Neuronal stem cell (in vitro differentiated cells): ENCODE measurements around the gene CORO1C.

Experiments
- DNase-seq: peaks from one replicate; pipeline ENCODE4 v3.0.0-alpha.2; 2013; ENCODE audit warnings: low spot score
- H2AFZ ChIP-seq: one replicate; pipeline ENCODE4 v1.6.1; 2013; ENCODE audit warnings: mild to moderate bottlenecking, low read length, inconsistent platforms
- H2AK5ac ChIP-seq: 2 replicates; pipeline ENCODE4 v1.6.1; 2013; ENCODE audit warnings: low read depth, mild to moderate bottlenecking, inconsistent platforms, low read length, moderate library complexity, mixed read lengths
- H2BK120ac ChIP-seq: 2 replicates; pipeline ENCODE4 v1.6.1; 2013; ENCODE audit warnings: low read depth, mild to moderate bottlenecking, inconsistent platforms, low read length, moderate library complexity, mixed read lengths
- H2BK12ac ChIP-seq: one replicate; pipeline ENCODE4 v1.6.1; 2013; ENCODE audit warnings: low read length, inconsistent platforms
- H2BK15ac ChIP-seq: 2 replicates; pipeline ENCODE4 v1.6.1; 2013; ENCODE audit warnings: mild to moderate bottlenecking, low read length, inconsistent platforms, mixed read lengths
- H2BK5ac ChIP-seq: one replicate; pipeline ENCODE4 v1.6.1; 2013; ENCODE audit warnings: inconsistent platforms, mild to moderate bottlenecking, low read length, moderate library complexity
- H3K14ac ChIP-seq: one replicate; pipeline ENCODE4 v1.6.1; 2013; ENCODE audit warnings: low read length, inconsistent platforms
- H3K18ac ChIP-seq: 2 replicates; pipeline ENCODE4 v1.6.1; 2013; ENCODE audit warnings: low read length, inconsistent platforms
- H3K23ac ChIP-seq: 2 replicates; pipeline ENCODE4 v1.6.1; 2013; ENCODE audit warnings: low read depth, mild to moderate bottlenecking, mixed read lengths, low read length, inconsistent platforms; ENCODE audit not compliant: poor library complexity
- H3K27ac ChIP-seq: replicated peaks from 3 replicates; pipeline ENCODE4 v1.5.1; 2013; ENCODE audit warnings: low read length, inconsistent platforms
- H3K27me3 ChIP-seq, 3 experiments: 2 replicates each; pipeline ENCODE4 v1.6.1; 2013; ENCODE audit warnings: low read length in 3 of 3, mild to moderate bottlenecking in 2 of 3, inconsistent platforms in 1 of 3, low read depth in 1 of 3, mixed read lengths in 1 of 3, moderate library complexity in 1 of 3; ENCODE audit not compliant: control insufficient read depth in 3 of 3, insufficient read depth in 3 of 3
- H3K36me3 ChIP-seq, 2 donors: replicated peaks in 1 of 2; 2 replicates each; pipeline ENCODE4 v1.6.1; 2013; ENCODE audit warnings: low read length in 2 of 2; ENCODE audit not compliant: control insufficient read depth in 2 of 2, insufficient read depth in 2 of 2
- H3K4ac ChIP-seq: 2 replicates; pipeline ENCODE4 v1.6.1; 2013; ENCODE audit warnings: inconsistent platforms, mild to moderate bottlenecking, low read length, moderate library complexity
- H3K4me1 ChIP-seq, 2 donors: 1 replicate in 1 of 2; 2 replicates in 1 of 2; pipeline ENCODE4 v1.6.1; 2013; ENCODE audit warnings: low read length in 2 of 2, low read depth in 1 of 2; ENCODE audit not compliant: control insufficient read depth in 2 of 2, insufficient read depth in 1 of 2
- H3K4me2 ChIP-seq: one replicate; pipeline ENCODE4 v1.6.1; 2013; ENCODE audit warnings: mild to moderate bottlenecking, low read length, inconsistent platforms; ENCODE audit not compliant: insufficient read depth, poor library complexity, severe bottlenecking
- H3K4me3 ChIP-seq, 2 donors: 2 replicates each; pipeline ENCODE4 v1.5.1; 2013; ENCODE audit warnings: low read length in 2 of 2, mild to moderate bottlenecking in 2 of 2, inconsistent platforms in 1 of 2, moderate library complexity in 1 of 2
- H3K79me1 ChIP-seq: one replicate; pipeline ENCODE4 v1.6.1; 2013; ENCODE audit warnings: low read depth, mild to moderate bottlenecking, inconsistent platforms, low read length, moderate library complexity
- H3K9ac ChIP-seq: one replicate; pipeline ENCODE4 v1.6.1; 2013; ENCODE audit warnings: mild to moderate bottlenecking, low read depth, low read length, inconsistent platforms; ENCODE audit not compliant: poor library complexity
- H3K9me3 ChIP-seq, 2 donors: replicated peaks in 1 of 2; 2 replicates each; pipeline versions ENCODE3 to v1.6.1; 2013; ENCODE audit warnings: low read length in 2 of 2, mild to moderate bottlenecking in 2 of 2, inconsistent platforms in 1 of 2, low read depth in 1 of 2, mixed read lengths in 1 of 2, moderate library complexity in 1 of 2; ENCODE audit not compliant: control insufficient read depth in 2 of 2, insufficient read depth in 1 of 2
- H4K8ac ChIP-seq: one replicate; pipeline ENCODE4 v1.6.1; 2013; ENCODE audit warnings: low read depth, mild to moderate bottlenecking, inconsistent platforms, low read length, moderate library complexity
- H4K91ac ChIP-seq: one replicate; pipeline ENCODE4 v1.6.1; 2013; ENCODE audit warnings: low read length, low read depth, mild to moderate bottlenecking, inconsistent platforms; ENCODE audit not compliant: poor library complexity
- WGBS, 2 donors: extraction: QIAGEN DNeasy Blood & Tissue Kit; methylation state at CpG; one replicate each; pipeline ENCODE4 v1.1.7; 2013; ENCODE audit warnings: missing lambda C conversion rate in 2 of 2, mixed read lengths in 1 of 2; ENCODE audit not compliant: insufficient read length in 2 of 2, insufficient replicate concordance in 1 of 2; ENCODE audit errors: extremely low coverage in 2 of 2; 5-methylcytosine and 5-hydroxymethylcytosine counted together

The CORO1C gene

DNA sequence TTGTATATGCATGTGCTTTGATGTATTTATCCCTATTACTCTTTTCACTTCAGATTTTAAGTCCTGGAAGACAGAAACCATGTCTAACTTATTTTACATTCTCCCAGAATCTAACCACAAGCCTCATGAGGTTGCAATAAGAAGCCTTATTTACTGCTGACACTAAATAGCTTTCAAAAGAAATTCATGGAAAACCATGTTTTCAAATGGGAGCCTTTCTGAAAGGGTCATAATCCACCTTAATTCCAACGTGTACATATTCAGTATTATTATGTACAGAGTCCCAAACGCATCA, 34.4 kb downstream of the CORO1C start:
- Histone ChIP-seq H4K91ac (no peak overlapping the region), H2BK12ac (no peak overlapping the region), H3K27me3 (no peaks in the 10 kb centered on the region), H3K36me3 (peaks cover 11 to 81% of the 10 kb centered on the region in 2 donors), H4K8ac (no peak overlapping the region), H3K4me2 (no peak overlapping the region), H3K4me1 (peaks cover 14 to 26% of the 10 kb centered on the region in 2 donors), H3K14ac (no peak overlapping the region), H2BK120ac (no peak overlapping the region), H3K23ac (no peak overlapping the region), H2AK5ac (no peak overlapping the region), H3K4me3 (no peak overlapping the region), H3K9ac (no peak overlapping the region), H3K18ac (no peak overlapping the region), H3K4ac (no peak overlapping the region), H3K79me1 (peaks cover 4% of the 10 kb centered on the region), H3K27ac (no peak overlapping the region), H2AFZ (no peak overlapping the region), H3K9me3 (peaks cover 0 to 7% of the 10 kb centered on the region in 2 donors), H2BK15ac (no peak overlapping the region), H2BK5ac (no peak overlapping the region)
- no peak for DNase-seq
- no CpG with 5 or more reads among the region's 2 CpGs for WGBS, 2 donors

DNA sequence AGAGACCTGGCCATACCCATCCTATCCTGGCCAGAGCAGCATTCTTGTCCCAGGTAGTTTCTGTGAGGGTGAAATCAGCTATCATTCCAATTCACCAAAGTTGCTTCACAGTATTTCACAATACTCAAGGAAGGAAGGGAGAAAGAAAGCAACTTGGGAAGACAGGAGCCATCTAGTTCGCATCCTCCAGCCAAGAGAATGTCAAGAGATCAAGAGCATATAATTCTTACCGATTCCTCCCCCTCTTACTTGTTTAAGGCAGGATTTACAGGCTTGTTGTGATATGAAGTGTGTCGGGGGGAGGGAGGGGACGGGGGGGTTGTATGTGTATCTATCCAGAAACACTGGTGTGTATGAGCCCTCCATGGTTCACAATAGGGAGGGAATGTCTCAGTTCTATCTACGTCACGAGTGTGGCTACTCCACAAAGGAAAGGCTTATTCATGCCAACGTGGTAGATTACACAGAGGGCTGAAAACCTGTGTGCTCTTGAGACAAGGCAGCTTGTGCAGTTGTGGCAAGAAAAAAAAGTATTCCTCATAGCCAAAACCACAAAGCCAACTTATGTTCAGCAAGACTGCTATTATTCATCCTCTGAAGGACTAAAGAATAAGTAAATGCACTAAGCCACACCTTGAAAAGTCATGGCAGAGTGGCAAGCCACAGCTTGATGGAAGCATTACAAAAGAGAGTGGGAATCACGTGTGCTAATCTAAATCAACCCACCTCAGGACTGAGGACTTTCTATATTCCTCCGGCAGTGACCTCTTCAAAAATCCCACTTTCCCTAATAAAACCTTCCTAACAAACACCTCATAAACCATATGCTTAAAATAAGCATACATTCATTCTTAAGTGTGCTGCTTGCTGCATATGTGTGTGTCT, 35.0 kb downstream of the CORO1C start:
- no peak overlapping the region for H2AFZ ChIP-seq
- peaks cover 4% of the 10 kb centered on the region for H3K79me1 ChIP-seq
- H3K27ac ChIP-seq = no peak overlapping the region
- WGBS, 2 donors = no CpG with 5 or more reads among the region's 9 CpGs
- H4K8ac ChIP-seq = no peak overlapping the region
- no peak overlapping the region for H3K14ac ChIP-seq
- H3K4ac ChIP-seq = no peak overlapping the region
- H3K36me3 ChIP-seq = peaks cover 11 to 81% of the 10 kb centered on the region in 2 donors
- no peak overlapping the region for H3K9ac ChIP-seq
- H2BK5ac ChIP-seq = no peak overlapping the region
- no peak for DNase-seq
- no peak overlapping the region for H3K23ac ChIP-seq
- H2BK120ac ChIP-seq = no peak overlapping the region
- H3K4me3 ChIP-seq = no peak overlapping the region
- H2BK15ac ChIP-seq = no peak overlapping the region
- H3K4me1 ChIP-seq = peaks cover 12 to 24% of the 10 kb centered on the region in 2 donors
- no peak overlapping the region for H3K18ac ChIP-seq
- peaks cover 0 to 7% of the 10 kb centered on the region in 2 donors for H3K9me3 ChIP-seq
- no peak overlapping the region for H2BK12ac ChIP-seq
- no peak overlapping the region for H3K4me2 ChIP-seq
- no peaks in the 10 kb centered on the region for H3K27me3 ChIP-seq
- H2AK5ac ChIP-seq = no peak overlapping the region
- H4K91ac ChIP-seq = no peak overlapping the region

DNA sequence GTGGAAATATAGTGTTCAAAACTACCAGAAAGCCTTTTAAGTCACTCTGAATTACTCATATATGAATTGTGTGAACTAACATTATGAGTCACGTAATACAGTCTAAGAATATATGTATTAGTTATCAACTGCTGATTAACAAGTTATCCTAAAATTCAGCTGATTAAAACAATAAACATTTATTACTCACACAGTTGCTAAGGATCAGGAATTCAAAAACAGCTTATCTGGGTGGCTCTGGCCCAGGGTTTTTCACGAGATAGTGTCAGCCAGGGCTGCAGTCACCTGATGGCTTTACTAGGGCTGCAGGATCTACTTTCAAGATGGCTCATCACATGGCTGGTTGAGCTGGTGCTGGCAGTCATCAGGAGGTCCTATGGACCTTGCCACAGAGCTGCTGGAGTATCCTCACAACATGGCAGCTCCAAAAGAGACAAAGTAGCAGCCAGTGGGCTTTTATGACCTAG, 36.5 kb downstream of the CORO1C start:
- H3K27ac ChIP-seq = no peak overlapping the region
- no peak overlapping the region for H3K23ac ChIP-seq

DNA sequence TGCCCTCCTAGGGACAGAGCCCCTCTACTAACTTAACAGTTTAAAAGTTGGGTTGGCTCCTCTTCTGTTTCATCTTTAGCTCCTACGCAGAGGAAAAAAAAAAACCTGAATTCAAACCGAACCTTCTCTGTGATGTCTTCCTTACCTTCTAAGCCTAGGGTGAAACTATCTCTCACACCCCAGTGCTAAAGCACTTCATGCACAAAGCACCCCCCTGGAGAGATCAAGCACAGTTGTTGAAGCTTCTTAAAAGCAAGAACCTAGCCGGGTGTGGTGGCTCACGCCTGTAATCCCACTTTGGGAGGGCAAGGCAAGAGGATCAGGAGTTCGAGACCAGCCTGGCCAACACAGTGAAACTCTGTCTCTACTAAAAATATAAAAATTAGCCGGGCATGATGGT, 37.6 kb downstream of the CORO1C start:
- Histone ChIP-seq H4K91ac (no peak overlapping the region), H3K27ac (no peak overlapping the region), H3K4me2 (no peak overlapping the region), H2AK5ac (no peak overlapping the region), H3K4me3 (no peak overlapping the region), H2BK15ac (no peak overlapping the region), H3K9me3 (peaks cover 0 to 7% of the 10 kb centered on the region in 2 donors), H3K9ac (no peak overlapping the region), H2BK5ac (no peak overlapping the region), H3K4me1 (peaks cover 19 to 37% of the 10 kb centered on the region in 2 donors), H4K8ac (no peak overlapping the region), H2BK12ac (no peak overlapping the region), H3K14ac (no peak overlapping the region), H3K27me3 (no peaks in the 10 kb centered on the region), H2AFZ (no peak overlapping the region), H3K36me3 (peaks cover 5 to 56% of the 10 kb centered on the region in 2 donors), H3K23ac (no peak overlapping the region), H3K18ac (no peak overlapping the region), H2BK120ac (no peak overlapping the region), H3K79me1 (peaks cover 4% of the 10 kb centered on the region), H3K4ac (no peak overlapping the region)
- no CpG with 5 or more reads among the region's 6 CpGs for WGBS, 2 donors
- DNase-seq = no peak

More for the DNA sequence above, 36.5 kb downstream of the CORO1C start:
- Histone ChIP-seq H3K4ac (no peak overlapping the region), H4K91ac (no peak overlapping the region), H3K27me3 (no peaks in the 10 kb centered on the region), H2AK5ac (no peak overlapping the region), H4K8ac (no peak overlapping the region), H3K36me3 (peaks cover 6 to 67% of the 10 kb centered on the region in 2 donors), H3K4me2 (no peak overlapping the region), H2AFZ (no peak overlapping the region), H3K4me1 (peaks cover 15 to 28% of the 10 kb centered on the region in 2 donors), H2BK12ac (no peak overlapping the region), H3K14ac (no peak overlapping the region), H3K18ac (no peak overlapping the region), H2BK5ac (no peak overlapping the region), H3K4me3 (no peak overlapping the region), H3K9me3 (peaks cover 0 to 7% of the 10 kb centered on the region in 2 donors), H3K9ac (no peak overlapping the region), H2BK120ac (no peak overlapping the region), H3K79me1 (peaks cover 4% of the 10 kb centered on the region), H2BK15ac (no peak overlapping the region)
- no CpG with 5 or more reads among the region's 2 CpGs for WGBS, 2 donors
- no peak for DNase-seq
